VCaP (cell line): ENCODE results near the gene KIAA1614.

Experiments
- H3K27ac ChIP-seq: fragments of 450-650 bp; 2 replicates; pipeline ENCODE4 v1.5.1; 2017
- TF ChIP-seq, protein P1 (sequence below): fragments of 450-650 bp; conservative IDR thresholded peaks from 2 replicates; pipeline ENCODE4 v1.5.1; 2017; ENCODE audit warnings: mild to moderate bottlenecking, moderate library complexity

KIAA1614 gene

DNA sequence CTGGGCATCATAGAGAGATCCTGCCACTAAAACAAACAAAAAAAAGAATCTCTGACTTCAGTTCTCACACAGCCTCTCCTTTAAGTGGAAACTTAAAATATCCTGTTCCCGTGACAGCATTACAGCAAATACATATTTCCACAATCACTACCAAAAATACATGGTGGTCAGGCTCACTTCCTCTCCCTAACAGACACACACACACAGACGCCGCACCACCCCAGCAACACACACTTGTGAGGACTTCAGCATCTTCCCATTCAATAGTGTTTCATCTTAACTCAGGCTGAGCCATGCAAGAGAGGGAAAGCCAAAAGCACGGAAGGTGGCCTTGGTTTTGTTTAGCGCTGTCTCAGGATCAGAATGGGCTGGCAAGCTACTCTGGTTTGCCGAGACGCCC is 21.9 kb downstream of the KIAA1614 start:
- H3K27ac ChIP-seq: no peak overlapping the region
- TF ChIP-seq, protein P1, sequence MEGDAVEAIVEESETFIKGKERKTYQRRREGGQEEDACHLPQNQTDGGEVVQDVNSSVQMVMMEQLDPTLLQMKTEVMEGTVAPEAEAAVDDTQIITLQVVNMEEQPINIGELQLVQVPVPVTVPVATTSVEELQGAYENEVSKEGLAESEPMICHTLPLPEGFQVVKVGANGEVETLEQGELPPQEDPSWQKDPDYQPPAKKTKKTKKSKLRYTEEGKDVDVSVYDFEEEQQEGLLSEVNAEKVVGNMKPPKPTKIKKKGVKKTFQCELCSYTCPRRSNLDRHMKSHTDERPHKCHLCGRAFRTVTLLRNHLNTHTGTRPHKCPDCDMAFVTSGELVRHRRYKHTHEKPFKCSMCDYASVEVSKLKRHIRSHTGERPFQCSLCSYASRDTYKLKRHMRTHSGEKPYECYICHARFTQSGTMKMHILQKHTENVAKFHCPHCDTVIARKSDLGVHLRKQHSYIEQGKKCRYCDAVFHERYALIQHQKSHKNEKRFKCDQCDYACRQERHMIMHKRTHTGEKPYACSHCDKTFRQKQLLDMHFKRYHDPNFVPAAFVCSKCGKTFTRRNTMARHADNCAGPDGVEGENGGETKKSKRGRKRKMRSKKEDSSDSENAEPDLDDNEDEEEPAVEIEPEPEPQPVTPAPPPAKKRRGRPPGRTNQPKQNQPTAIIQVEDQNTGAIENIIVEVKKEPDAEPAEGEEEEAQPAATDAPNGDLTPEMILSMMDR: no peak

DNA sequence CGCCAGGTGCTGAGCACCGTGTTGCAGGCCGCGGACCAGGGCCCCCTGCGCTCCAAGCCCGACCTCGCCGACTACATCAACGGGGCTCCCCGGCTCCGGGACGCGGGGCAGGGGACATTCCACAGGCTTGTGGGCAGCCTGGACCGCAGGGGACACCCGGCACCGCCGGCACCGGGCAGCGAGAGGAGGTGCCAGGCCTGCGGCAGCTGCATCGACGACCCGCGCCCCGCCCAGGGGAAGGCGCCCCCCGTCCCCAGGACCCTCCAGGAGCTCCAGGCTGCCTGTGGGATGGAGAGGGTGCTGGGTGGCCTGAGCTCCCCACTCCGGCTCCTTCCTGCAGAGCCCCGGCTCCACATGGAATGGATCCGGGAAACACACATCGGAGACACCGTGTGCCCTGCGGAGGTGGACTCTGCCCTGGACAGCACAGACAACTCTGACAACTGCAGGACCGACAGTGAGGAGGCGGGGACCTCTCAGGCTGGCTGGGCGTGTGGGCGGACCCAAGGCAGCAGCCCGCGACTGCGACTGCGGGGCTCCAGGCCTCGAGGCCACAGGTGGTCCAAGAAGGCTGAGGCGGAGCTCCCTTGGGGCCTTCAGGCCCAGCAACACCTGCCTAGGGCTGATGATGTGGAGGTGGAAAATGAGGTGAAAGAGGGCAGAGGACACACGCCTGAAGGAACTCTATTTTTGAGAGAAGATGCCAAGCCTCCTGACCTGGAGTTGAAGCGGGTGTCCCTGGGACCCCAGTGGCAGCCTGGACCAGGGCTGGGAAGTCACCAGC is 22.8 kb downstream of the KIAA1614 start:
- H3K27ac ChIP-seq: no peak overlapping the region
- TF ChIP-seq, protein P1: no peak

DNA sequence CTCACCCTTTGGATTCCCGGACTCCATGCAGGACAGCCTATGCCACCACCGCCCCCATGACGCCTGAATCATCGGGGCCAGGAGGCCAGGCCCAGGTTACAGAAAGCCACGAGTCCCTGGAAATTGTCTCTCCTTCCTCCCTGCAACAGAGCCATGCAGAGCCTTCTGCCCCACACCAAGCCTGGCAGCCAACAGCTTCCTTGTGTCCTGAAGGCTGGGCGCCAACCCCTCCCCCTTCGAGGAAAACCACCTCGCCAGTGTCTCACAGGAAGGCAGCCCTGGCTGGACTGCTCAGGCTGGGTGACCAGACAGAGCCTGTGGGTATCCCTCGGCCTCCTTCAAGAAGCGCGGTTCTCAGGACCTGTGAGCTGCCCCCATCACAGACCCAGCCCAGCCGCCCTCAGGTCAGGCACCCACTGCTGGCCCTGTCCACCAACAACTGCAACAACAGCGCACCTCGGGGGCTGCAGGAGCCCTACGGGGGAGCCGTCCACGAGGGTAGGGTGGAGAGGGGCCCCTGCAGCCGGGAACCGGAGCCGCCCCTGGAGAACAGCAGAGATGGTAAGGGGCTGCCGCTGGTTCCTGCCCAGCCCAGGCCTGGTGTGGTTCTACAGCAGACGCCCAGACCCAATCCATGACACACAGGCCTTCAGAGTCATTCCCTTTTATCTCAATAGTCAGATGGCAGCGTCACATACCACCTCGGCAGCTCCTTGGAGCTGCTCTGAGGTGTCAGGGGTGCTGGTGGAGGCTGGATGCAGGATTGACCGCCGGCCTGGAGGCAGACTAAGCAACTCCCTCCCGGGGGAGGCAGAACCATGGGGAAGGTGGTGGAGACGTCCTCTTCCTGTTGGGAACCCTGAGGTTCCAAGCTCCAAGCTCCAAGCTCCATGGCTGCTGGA is 23.7 kb downstream of the KIAA1614 start:
- TF ChIP-seq, protein P1: no peak
- H3K27ac ChIP-seq: no peak overlapping the region

DNA sequence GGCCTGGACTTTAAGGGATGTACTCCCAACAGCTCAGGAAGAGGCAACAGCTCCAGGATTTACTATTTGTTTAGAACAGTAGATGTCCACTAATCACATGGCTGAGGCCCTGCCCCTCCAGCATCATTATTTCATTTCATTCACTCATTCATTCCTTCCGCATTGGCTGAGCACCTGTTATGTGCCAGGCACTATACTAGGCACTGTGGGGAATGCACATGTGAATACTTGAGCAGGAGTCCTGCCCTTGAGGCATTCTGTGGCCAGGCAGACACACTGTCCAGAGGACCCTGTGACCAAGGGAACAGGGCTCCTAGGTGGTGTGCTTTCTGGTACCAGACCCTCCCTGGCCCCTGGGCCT is 24.3 kb downstream of the KIAA1614 start:
- no peak overlapping the region for H3K27ac ChIP-seq

DNA sequence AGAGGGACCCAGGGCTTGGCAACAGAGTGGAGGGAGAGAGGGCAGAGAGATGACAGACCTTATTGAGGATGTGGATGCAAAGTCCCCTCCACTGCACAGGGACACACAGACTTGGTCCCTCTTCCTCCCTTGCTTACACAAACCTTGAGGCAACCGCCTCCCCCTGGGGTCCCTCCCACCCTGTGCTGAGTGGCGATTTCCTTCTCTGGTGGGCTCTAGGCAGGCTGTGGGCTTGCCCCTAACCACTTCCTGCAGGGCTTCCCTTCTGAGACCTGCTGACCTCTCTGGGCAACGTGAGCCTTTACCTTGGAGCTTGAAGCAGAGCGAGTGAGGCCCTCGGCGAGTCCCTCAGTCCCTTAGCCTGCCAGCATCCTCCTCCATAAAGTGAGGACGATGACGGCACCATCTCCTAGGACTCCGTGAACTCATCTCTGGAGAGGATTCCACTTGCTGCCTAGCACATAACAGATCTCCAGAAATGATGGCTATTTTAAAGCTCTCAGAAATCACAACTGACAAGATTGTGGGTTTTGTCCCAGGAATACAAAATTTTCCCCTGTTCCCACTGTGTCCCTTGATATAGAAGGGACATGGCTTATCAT is 25.0 kb downstream of the KIAA1614 start:
- TF ChIP-seq, protein P1: no peak
- H3K27ac ChIP-seq: no peak overlapping the region

More for the DNA sequence above, 24.3 kb downstream of the KIAA1614 start:
- TF ChIP-seq, protein P1: no peak

DNA sequence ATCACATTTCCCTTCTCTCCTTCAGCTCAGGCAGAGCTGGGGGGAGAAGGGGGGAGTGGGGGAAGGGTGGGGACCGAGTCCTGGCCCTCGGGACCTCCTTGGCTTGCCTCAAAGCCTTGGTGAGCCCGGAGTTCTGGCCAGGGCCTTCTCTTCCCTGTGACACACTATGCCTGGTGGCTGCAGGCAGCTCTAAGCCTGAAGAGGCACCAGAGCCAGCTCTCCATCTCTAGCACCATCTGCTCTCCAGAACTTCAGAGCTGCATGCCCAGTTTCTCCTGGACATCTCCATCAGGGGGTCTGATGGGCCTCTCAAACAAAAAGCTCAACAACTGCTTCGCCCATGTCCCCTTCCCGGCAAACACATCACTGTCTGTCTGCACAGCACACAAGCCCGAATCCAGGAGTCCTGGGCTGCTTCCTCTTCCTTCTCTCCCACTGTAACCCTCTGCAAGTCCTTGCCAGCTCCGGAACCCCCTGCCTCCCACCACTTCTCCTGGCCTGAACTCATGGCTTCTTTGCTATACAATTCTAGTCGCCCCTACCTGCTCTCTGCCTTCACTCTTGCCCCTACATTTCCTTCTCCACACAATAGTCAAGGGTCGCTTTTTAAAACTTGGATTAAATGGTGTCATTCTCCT is 26.5 kb downstream of the KIAA1614 start:
- TF ChIP-seq, protein P1: no peak
- no peak overlapping the region for H3K27ac ChIP-seq

DNA sequence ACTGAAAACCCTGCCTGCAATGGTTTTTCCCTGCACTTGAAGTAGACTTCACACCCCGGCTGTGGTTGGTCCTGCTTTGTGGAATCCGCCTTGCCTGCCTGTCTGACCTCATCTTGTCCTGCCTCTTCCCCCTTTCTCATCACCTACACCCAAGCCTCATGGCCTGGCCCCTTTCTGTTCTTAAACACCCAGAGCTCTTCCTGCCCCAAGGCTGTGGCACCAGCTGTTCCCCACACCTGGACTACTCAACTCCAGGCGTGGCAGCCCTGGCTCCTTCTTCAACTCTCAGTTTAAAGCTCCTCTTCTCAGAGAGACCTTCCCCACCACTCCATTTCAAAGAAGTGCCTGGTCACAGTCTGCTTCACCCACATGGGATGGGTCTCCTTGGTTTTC is 27.0 kb downstream of the KIAA1614 start:
- TF ChIP-seq, protein P1: no peak
- no peak overlapping the region for H3K27ac ChIP-seq
